Neuronal stem cell (in vitro differentiated cells): ENCODE data around the gene SLC25A45.

Experiments used
- DNase-seq: peaks from one replicate; pipeline ENCODE4 v3.0.0-alpha.2; 2013; ENCODE audit warnings: low spot score
- H2AFZ ChIP-seq: one replicate; pipeline ENCODE4 v1.6.1; 2013; ENCODE audit warnings: mild to moderate bottlenecking, low read length, inconsistent platforms
- H2AK5ac ChIP-seq: 2 replicates; pipeline ENCODE4 v1.6.1; 2013; ENCODE audit warnings: low read depth, mild to moderate bottlenecking, inconsistent platforms, low read length, moderate library complexity, mixed read lengths
- H2BK120ac ChIP-seq: 2 replicates; pipeline ENCODE4 v1.6.1; 2013; ENCODE audit warnings: low read depth, mild to moderate bottlenecking, inconsistent platforms, low read length, moderate library complexity, mixed read lengths
- H2BK12ac ChIP-seq: one replicate; pipeline ENCODE4 v1.6.1; 2013; ENCODE audit warnings: low read length, inconsistent platforms
- H2BK15ac ChIP-seq: 2 replicates; pipeline ENCODE4 v1.6.1; 2013; ENCODE audit warnings: mild to moderate bottlenecking, low read length, inconsistent platforms, mixed read lengths
- H2BK5ac ChIP-seq: one replicate; pipeline ENCODE4 v1.6.1; 2013; ENCODE audit warnings: inconsistent platforms, mild to moderate bottlenecking, low read length, moderate library complexity
- H3K14ac ChIP-seq: one replicate; pipeline ENCODE4 v1.6.1; 2013; ENCODE audit warnings: low read length, inconsistent platforms
- H3K18ac ChIP-seq: 2 replicates; pipeline ENCODE4 v1.6.1; 2013; ENCODE audit warnings: low read length, inconsistent platforms
- H3K23ac ChIP-seq: 2 replicates; pipeline ENCODE4 v1.6.1; 2013; ENCODE audit warnings: low read depth, mild to moderate bottlenecking, mixed read lengths, low read length, inconsistent platforms; ENCODE audit not compliant: poor library complexity
- H3K27ac ChIP-seq: replicated peaks from 3 replicates; pipeline ENCODE4 v1.5.1; 2013; ENCODE audit warnings: low read length, inconsistent platforms
- H3K27me3 ChIP-seq, 3 experiments: 2 replicates each; pipeline ENCODE4 v1.6.1; 2013; ENCODE audit warnings: low read length in 3 of 3, mild to moderate bottlenecking in 2 of 3, inconsistent platforms in 1 of 3, low read depth in 1 of 3, mixed read lengths in 1 of 3, moderate library complexity in 1 of 3; ENCODE audit not compliant: control insufficient read depth in 3 of 3, insufficient read depth in 3 of 3
- H3K36me3 ChIP-seq, 2 donors: replicated peaks in 1 of 2; 2 replicates each; pipeline ENCODE4 v1.6.1; 2013; ENCODE audit warnings: low read length in 2 of 2; ENCODE audit not compliant: control insufficient read depth in 2 of 2, insufficient read depth in 2 of 2
- H3K4ac ChIP-seq: 2 replicates; pipeline ENCODE4 v1.6.1; 2013; ENCODE audit warnings: inconsistent platforms, mild to moderate bottlenecking, low read length, moderate library complexity
- H3K4me1 ChIP-seq, 2 donors: 1 replicate in 1 of 2; 2 replicates in 1 of 2; pipeline ENCODE4 v1.6.1; 2013; ENCODE audit warnings: low read length in 2 of 2, low read depth in 1 of 2; ENCODE audit not compliant: control insufficient read depth in 2 of 2, insufficient read depth in 1 of 2
- H3K4me2 ChIP-seq: one replicate; pipeline ENCODE4 v1.6.1; 2013; ENCODE audit warnings: mild to moderate bottlenecking, low read length, inconsistent platforms; ENCODE audit not compliant: insufficient read depth, poor library complexity, severe bottlenecking
- H3K4me3 ChIP-seq, 2 donors: 2 replicates each; pipeline ENCODE4 v1.5.1; 2013; ENCODE audit warnings: low read length in 2 of 2, mild to moderate bottlenecking in 2 of 2, inconsistent platforms in 1 of 2, moderate library complexity in 1 of 2
- H3K79me1 ChIP-seq: one replicate; pipeline ENCODE4 v1.6.1; 2013; ENCODE audit warnings: low read depth, mild to moderate bottlenecking, inconsistent platforms, low read length, moderate library complexity
- H3K9ac ChIP-seq: one replicate; pipeline ENCODE4 v1.6.1; 2013; ENCODE audit warnings: mild to moderate bottlenecking, low read depth, low read length, inconsistent platforms; ENCODE audit not compliant: poor library complexity
- H3K9me3 ChIP-seq, 2 donors: replicated peaks in 1 of 2; 2 replicates each; pipeline versions ENCODE3 to v1.6.1; 2013; ENCODE audit warnings: low read length in 2 of 2, mild to moderate bottlenecking in 2 of 2, inconsistent platforms in 1 of 2, low read depth in 1 of 2, mixed read lengths in 1 of 2, moderate library complexity in 1 of 2; ENCODE audit not compliant: control insufficient read depth in 2 of 2, insufficient read depth in 1 of 2
- H4K8ac ChIP-seq: one replicate; pipeline ENCODE4 v1.6.1; 2013; ENCODE audit warnings: low read depth, mild to moderate bottlenecking, inconsistent platforms, low read length, moderate library complexity
- H4K91ac ChIP-seq: one replicate; pipeline ENCODE4 v1.6.1; 2013; ENCODE audit warnings: low read length, low read depth, mild to moderate bottlenecking, inconsistent platforms; ENCODE audit not compliant: poor library complexity
- WGBS, 2 donors: extraction: QIAGEN DNeasy Blood & Tissue Kit; methylation state at CpG; one replicate each; pipeline ENCODE4 v1.1.7; 2013; ENCODE audit warnings: missing lambda C conversion rate in 2 of 2, mixed read lengths in 1 of 2; ENCODE audit not compliant: insufficient read length in 2 of 2, insufficient replicate concordance in 1 of 2; ENCODE audit errors: extremely low coverage in 2 of 2; 5-methylcytosine and 5-hydroxymethylcytosine counted together

Gene SLC25A45

DNA sequence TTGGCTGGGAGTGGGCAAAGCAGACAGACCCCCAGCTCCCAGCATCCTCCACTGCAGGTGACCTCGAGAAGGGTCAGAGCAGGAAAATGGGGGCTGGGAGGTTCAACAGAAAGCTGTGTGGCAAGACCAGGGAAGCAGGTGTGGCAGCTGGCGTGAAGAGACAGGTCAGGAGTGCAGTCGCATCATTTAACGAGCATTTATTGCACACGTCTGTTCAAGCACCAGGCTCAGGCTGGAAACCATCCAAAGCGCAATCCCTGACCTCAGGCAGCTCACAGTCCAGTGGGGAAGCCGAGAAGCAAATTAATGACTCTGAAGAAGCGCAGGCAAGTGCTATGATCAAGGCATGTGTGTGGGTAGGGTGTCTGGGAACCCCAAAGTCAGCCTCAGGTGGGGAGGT lies 7.4 kb downstream of the SLC25A45 start:
- DNase-seq, result no peak
- H3K27me3 ChIP-seq, result peaks cover 0 to 19% (median 0%) of the 10 kb centered on the region in 3 experiments
- H3K4me2 ChIP-seq, result no peak overlapping the region
- no CpG with 5 or more reads among the region's 8 CpGs for WGBS, 2 donors
- H3K4me1 ChIP-seq, result no peaks in the 10 kb centered on the region
- no peak overlapping the region for H4K91ac ChIP-seq
- H3K27ac ChIP-seq, result no peak overlapping the region
- H3K18ac ChIP-seq, result no peak overlapping the region
- peak overlapping the region; percentile 45 for H2BK15ac ChIP-seq
- H3K4ac ChIP-seq, result no peak overlapping the region
- H3K23ac ChIP-seq, result no peak overlapping the region
- H3K14ac ChIP-seq, result no peak overlapping the region
- H3K36me3 ChIP-seq, result no peaks in the 10 kb centered on the region
- H2BK12ac ChIP-seq, result no peak overlapping the region
- no peak overlapping the region for H2AK5ac ChIP-seq
- no peaks in the 10 kb centered on the region for H3K79me1 ChIP-seq
- H3K9ac ChIP-seq, result no peak overlapping the region
- H2AFZ ChIP-seq, result no peak overlapping the region
- H2BK120ac ChIP-seq, result no peak overlapping the region
- H2BK5ac ChIP-seq, result no peak overlapping the region
- peaks cover 0 to 2% of the 10 kb centered on the region in 2 donors for H3K9me3 ChIP-seq
- H3K4me3 ChIP-seq, result no peak overlapping the region
- no peak overlapping the region for H4K8ac ChIP-seq

- Histone ChIP-seq H3K4me1 (no peaks in the 10 kb centered on the region), H3K23ac (no peak overlapping the region), H3K27me3 (peaks cover 0 to 21% (median 0%) of the 10 kb centered on the region in 3 experiments), H3K36me3 (no peaks in the 10 kb centered on the region), H3K4me3 (no peak overlapping the region), H2BK120ac (no peak overlapping the region), H3K14ac (peak overlapping the region; percentile 17), H3K9me3 (peaks cover 0 to 2% of the 10 kb centered on the region in 2 donors), H3K4ac (no peak overlapping the region), H2AK5ac (peak overlapping the region; percentile 53), H4K91ac (no peak overlapping the region), H4K8ac (no peak overlapping the region), H2BK15ac (no peak overlapping the region), H3K27ac (no peak overlapping the region), H2BK12ac (no peak overlapping the region), H3K79me1 (no peaks in the 10 kb centered on the region), H3K4me2 (no peak overlapping the region), H3K9ac (no peak overlapping the region), H2BK5ac (no peak overlapping the region), H2AFZ (no peak overlapping the region), H3K18ac (no peak overlapping the region)
- WGBS, 2 donors, result no CpG with 5 or more reads among the region's 14 CpGs
- no peak for DNase-seq
Measured at GRCh38 chr11:65373839-65374580, 8.4 kb downstream of the SLC25A45 start.

DNA sequence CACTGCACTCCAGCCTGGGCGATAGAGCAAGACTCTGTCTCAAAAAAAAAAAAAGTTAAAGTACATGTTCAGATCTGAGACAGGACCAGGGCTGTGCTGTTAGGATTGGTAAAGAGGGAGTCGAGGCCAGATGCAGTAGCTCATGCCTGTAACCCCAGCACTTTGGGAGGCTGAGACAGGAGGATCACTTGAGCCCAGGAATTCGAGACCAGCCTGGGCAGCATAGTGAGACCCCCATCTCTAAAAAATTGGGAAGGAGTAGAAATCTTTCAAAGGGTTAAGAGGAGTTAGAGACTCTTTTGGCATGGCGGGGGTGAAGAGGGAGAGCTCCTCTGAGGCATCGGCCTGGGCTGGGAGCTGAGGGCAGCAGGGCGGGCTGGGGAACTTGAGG lies 11.8 kb downstream of the SLC25A45 start:
- Histone ChIP-seq H3K36me3 (no peaks in the 10 kb centered on the region), H3K23ac (no peak overlapping the region), H2AFZ (no peak overlapping the region), H3K9me3 (peaks cover 0 to 2% of the 10 kb centered on the region in 2 donors), H3K79me1 (no peaks in the 10 kb centered on the region), H4K8ac (no peak overlapping the region), H3K27ac (no peak overlapping the region), H2BK12ac (no peak overlapping the region), H3K18ac (no peak overlapping the region), H3K14ac (no peak overlapping the region), H3K4me2 (no peak overlapping the region), H3K4me3 (no peak overlapping the region), H2AK5ac (no peak overlapping the region), H3K4me1 (no peaks in the 10 kb centered on the region), H2BK15ac (no peak overlapping the region), H2BK5ac (no peak overlapping the region), H3K27me3 (peaks cover 0 to 15% (median 0%) of the 10 kb centered on the region in 3 experiments), H3K9ac (no peak overlapping the region), H2BK120ac (no peak overlapping the region), H3K4ac (no peak overlapping the region), H4K91ac (no peak overlapping the region)
- no CpG with 5 or more reads among the region's 6 CpGs for WGBS, 2 donors
- no peak for DNase-seq

DNA sequence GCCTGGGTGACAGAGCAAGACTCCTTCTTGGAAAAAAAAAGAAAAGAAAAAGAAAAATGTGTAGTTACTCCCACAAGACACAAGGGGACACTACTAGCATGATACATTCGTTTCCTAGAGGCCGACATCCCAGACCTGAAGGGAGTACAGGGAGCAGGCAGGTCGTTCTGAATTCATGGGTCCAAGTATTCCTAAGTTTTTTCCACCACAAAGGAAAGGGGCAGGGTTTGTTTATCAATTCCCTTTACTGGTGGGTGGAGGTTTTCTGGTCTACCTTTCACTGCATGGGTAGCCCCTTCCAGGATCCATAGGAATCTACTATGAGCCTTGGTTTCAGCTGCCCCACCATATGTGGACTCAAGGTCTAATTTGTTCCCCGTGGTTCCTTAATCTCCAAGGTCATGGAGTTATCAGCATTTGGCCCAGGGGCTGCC lies 16.1 kb downstream of the SLC25A45 start:
- H3K27ac ChIP-seq, result no peak overlapping the region
- H2AFZ ChIP-seq, result peak overlapping the region; percentile 60
- no peak overlapping the region for H3K23ac ChIP-seq
- H3K14ac ChIP-seq, result no peak overlapping the region
- no peak overlapping the region for H3K9ac ChIP-seq
- no peak overlapping the region for H3K4me2 ChIP-seq
- H3K4ac ChIP-seq, result no peak overlapping the region
- H3K18ac ChIP-seq, result no peak overlapping the region
- H3K36me3 ChIP-seq, result no peaks in the 10 kb centered on the region
- no peak overlapping the region for H4K8ac ChIP-seq
- no peak overlapping the region for H2BK120ac ChIP-seq
- no peak overlapping the region for H2BK12ac ChIP-seq
- DNase-seq, result peak; percentile 61
- no peaks in the 10 kb centered on the region for H3K9me3 ChIP-seq
- no peak overlapping the region for H2BK15ac ChIP-seq
- H3K27me3 ChIP-seq, result peaks cover 0 to 3% (median 0%) of the 10 kb centered on the region in 3 experiments
- no peak overlapping the region for H2AK5ac ChIP-seq
- no peak overlapping the region for H3K4me3 ChIP-seq
- no CpG with 5 or more reads among the region's 4 CpGs for WGBS, 2 donors
- no peaks in the 10 kb centered on the region for H3K79me1 ChIP-seq
- H2BK5ac ChIP-seq, result no peak overlapping the region
- no peaks in the 10 kb centered on the region for H3K4me1 ChIP-seq
- no peak overlapping the region for H4K91ac ChIP-seq
